GM18951 (cell line): ENCODE results near the gene EGFLAM.

ENCODE experiments used
- POLR2A ChIP-seq: IDR thresholded peaks from 4 replicates; pipeline ENCODE4 v1.6.1; 2011; ENCODE audit warnings: mild to moderate bottlenecking; ENCODE audit not compliant: insufficient read length, insufficient read depth; ENCODE audit errors: extremely low read depth
- in situ Hi-C: fragments of 300-500 bp; cut with MboI; formaldehyde crosslinking; loops from one replicate; pipeline ENCODE4 v1.12.0; 2022; ENCODE audit warnings: low sequenced_read_pairs, mixed read lengths, inconsistent platforms; ENCODE audit not compliant: unreplicated experiment

The EGFLAM gene

DNA sequence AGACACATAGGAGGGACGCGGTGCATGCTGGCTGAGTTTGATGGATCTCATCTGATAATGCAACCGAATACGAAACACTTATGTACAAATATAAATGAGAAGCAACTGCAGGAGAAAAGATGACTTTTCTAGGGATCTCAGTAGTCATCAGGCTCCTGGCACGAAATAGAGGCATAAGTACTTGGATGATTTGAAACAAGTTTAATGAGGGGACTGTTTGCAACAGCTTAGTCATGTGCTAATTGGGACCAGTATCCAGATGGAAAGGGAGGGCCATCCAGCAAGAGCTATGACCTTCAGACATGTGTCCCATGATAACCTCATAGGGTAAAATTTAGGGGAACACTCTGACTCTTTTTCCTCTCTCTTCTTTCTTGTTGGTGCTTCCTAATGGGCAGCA lies 123.0 kb downstream of the EGFLAM start:
- in situ Hi-C loops = no loop called here
- no peak for TF ChIP-seq POLR2A

DNA sequence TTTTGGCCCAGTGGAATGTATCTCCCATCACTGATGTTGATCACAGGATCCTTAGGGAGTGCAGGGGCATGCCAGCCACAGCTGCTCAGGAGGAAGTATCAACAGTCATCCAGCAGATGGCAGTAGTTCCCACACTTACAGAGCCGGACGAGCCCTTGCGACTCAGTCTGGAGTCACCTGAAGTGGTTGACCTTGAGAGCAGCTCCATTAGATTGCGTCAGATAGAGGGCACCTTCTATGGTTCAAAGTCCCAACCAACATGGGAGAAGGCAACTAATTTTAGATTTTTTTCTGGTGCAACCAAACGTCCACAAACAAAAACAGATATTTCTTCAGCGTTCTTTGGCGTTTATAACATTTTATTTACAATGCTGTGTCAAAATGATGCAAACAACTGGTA lies 124.5 kb downstream of the EGFLAM start:
- TF ChIP-seq POLR2A = no peak
- in situ Hi-C loops = no loop called here

DNA sequence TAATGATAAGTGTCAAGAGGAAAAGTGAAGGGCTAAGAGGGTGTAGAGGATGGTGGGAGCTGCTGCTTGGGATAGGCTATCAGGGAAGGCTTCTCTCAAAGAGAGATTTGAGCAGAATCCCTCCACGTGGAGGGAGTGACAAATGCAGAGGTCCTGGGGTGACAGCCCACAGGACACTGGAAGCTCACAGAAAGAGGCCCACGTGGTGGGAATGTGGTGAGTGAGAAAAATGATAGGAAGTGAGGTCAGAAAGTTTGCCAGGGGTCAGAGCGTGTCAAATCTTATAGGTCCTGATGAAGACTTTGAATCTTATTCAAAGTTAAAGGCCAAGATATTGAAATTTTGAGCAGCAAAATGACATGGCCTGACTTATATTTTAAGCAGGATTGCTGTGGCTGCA lies 125.3 kb downstream of the EGFLAM start:
- no peak for TF ChIP-seq POLR2A
- in situ Hi-C loops = no loop called here

DNA sequence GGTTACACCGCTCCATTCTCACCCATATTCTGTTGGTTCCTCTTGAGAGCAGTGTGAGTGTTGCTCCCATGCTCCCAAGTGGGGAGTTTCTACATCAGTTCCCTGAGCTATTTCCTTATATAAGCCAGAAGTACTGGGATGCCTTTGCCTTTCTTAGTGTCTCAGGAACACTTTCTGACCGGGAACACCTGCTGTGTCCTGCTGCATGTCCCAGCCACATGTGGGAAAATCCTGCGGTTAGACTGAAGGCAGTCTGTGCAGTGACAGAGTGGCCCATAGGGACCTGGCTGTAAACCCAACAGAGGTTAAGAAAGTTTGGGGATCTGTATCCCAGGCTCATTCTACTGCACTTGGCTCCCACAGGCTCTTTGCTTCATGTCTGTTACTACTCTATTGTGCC lies 126.0 kb downstream of the EGFLAM start:
- in situ Hi-C loops = no loop called here
- no peak for TF ChIP-seq POLR2A

DNA sequence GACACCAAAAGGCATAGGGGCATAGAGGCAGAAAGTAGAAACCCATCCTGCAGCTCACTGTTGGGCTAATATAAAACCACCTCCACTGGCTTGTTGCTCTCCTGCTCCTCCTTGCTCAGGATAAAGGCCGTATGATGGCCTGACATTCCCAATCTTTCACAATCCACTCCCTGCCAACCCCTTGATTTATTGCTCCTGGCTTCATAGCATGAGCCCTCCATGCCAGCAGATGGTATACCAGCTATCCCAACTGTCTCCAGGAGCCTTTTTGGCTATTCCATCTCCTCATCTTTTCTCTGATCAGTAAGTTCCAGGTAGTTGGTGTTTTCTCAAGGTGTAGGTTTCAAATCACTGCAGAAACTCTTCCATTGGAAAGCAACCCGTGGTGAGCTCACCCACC lies 128.8 kb downstream of the EGFLAM start:
- TF ChIP-seq POLR2A = no peak
- in situ Hi-C loops = no loop called here

DNA sequence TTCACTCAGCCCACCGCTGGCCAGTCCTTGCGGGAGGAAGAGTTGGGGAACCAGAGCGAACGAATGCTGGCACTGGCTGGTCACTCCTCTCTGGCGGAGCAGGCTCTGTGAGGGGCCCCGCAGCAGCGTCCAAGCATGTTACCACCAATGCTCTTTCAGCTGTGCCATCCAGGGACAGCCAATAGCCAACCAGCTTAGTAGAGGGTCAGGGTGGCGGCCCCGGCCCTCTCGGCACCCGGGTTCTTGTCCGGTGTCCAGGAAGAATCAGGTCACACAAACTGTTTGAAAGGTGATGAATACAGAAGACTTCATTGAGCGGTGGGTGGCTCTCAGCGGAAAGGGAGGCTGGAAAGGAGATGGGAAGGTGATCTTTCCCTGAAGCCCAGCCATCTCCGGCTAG lies 135.3 kb downstream of the EGFLAM start:
- TF ChIP-seq POLR2A = no peak
- in situ Hi-C loops = no loop called here

DNA sequence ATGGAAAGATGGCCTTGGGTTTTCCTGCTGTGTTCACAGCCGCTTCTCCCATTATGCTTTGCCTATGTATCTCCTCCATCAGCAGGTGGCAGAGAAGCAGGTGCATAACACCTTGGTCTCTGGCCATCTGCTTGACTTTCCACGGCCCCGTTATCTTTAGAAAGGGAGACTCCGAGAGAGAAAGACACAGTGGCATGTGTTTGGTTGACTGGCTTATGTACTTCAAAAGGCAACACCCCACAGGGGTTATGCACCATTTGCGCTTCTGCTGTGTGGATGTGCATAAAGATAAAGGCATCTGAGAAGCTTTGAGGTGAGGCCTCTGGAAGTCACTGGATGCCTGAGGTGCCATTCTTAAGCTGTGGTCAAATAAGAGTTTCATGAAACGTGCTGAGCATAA lies 138.4 kb downstream of the EGFLAM start:
- TF ChIP-seq POLR2A = no peak
- in situ Hi-C loops = no loop called here

DNA sequence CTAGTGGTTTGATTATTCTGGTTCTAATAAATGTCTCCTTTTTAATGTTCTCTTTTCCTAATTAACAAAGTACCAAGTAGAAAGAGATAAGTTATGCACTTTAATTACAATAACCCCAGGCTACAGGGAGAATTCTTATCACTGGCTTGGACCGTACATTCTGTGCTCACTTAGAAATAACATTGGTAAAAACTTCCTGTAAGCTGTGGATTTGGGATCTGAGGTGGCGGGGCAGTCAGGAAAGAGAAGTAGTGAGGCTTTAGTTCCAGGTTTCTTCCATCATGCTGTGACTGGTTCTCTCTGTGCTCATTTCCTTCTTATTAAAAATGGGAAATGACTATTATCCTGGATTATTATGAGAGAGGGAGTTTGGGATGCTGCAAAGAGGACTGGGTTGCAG lies 142.0 kb downstream of the EGFLAM start:
- TF ChIP-seq POLR2A = no peak
- in situ Hi-C loops = no loop called here

DNA sequence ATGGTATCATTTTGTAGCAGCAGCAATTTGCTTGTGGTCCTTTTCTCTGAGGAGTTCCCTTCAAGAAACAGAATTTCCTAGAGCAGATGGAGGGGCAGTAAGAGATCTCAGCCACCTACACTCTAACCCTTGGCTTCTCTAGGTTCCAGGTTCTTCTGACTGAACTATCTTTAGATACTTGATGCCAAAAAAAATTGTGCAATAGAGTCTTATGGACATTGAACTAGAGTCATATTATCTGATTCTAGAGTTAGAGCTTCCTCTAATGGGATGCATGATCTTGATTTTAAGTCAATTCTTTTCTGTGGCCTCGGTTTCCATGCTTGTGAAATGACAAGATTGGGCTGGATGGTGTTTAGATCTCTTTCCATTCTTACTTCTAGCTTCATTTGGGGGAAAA lies 142.8 kb downstream of the EGFLAM start:
- TF ChIP-seq POLR2A = no peak
- in situ Hi-C loops = no loop called here

DNA sequence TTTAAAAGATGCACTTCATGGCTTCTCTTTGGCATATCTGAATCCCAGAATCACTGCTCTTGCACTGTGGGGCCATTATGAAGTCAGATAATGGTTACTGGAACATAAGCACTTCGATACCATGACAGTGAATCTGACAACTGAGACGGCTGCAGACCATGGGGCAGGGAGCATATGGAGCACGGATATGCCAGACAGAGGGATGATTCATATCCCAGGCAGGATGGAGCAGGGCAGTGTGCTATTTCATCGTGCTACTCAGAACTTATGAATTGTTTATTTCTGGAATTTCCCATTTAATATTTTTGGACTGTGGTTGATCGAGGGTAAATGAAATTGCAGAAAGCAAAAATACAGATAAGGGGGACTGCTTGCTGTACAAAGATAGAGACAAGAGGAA lies 145.0 kb downstream of the EGFLAM start:
- no peak for TF ChIP-seq POLR2A
- in situ Hi-C loops = no loop called here

DNA sequence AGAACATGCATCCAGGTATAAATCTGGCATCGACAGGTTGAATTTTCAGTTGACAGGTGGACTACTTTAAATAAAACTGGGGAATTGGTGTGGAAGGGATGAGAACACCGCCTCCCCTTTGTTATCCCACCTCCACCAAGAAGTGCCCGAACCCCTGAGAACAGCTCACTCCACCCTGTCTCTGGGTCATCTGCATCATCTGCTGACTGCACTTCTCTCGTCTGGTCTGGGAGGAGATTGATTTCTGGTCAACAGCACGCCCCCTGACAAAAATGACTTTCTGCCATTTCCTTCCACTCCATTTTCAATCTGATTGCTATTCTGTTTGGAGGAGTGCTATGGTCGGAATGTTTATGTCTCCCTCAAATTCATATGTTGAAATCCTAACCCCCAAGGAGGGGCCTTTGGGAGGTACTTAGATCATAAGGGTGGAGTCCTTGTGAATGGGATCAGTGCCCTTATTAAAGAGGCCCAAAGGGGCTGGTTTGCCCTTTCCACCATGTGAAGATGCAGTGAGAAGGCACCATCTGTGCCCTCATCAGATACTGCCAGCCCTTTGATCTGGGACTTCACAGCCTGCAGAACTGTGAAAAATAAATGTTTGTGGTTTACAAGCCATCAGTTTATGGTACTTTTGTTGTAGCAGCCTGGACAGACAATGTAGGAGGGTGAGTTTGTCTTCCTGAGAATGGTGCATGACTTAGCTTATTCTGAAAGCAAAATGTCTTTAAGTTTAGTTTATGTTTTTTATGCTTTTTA lies 145.7 kb downstream of the EGFLAM start:
- TF ChIP-seq POLR2A = no peak
- in situ Hi-C loops = no loop called here

DNA sequence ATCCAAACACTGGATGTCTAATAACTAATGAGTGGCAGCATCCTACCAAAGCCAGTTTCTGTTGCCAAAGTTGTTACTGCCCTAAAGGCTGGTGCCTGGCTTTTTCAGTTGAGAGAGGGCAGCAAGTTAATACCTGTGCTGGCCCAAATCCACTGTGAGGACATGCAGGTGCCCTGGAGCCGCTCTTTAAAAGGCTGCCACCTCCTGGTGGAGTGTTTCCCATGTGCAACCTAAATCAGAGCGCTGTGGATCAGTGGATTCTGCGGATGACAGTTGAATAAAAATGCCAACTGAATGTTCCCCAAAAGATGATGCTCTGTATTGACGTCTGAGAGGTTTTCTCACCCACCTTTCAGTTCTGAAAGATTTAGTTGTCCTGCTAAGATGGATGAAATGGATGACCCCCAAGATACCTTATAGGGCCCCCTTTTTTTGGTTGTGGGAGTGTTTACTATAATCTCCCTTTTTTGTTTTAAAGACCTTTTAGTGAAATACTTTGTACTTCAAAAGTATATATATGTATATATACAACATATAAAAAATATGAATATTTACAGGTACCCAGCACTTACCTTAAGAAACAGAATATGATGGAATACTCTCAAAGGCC lies 146.4 kb downstream of the EGFLAM start:
- in situ Hi-C loops = no loop called here
- TF ChIP-seq POLR2A = no peak

DNA sequence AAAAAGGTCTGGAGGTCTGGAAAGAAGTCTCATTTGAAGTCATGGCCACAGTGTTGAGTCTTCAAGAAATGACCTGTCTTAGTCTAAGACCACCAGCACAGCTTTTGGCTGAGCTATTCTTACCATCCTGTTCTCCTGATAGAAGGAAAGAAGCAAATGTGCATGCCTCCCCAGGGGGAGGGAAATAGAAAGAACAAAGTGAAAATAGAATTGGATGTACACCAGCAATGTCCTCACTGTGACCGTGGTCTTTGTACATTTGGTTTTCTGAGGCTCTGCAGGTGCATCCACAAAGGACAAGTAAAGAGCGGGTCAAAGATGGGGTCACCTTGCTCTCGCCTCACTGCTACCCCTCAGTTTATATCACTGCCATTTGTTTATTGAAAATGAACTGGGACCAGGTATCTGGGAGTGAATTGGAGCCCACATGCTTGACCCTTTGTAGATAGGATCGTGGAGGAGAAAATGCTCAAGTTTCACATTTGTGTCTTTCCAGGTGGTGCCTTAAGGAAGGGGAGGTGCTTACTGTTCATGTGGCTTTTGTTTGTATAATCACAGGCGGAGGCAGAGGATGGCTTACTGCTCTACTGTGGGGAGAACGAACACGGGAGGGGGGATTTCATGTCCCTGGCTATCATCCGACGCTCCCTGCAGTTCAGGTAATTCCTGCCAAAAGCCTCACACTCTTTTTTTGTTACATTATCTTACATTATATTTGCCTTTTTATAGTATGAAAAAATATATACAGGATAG lies 150.3 kb downstream of the EGFLAM start:
- in situ Hi-C loops = no loop called here
- TF ChIP-seq POLR2A = no peak
